ENCODE results near the gene DCST1. TPM values are rescaled to one million over a fixed set of nuclear protein-coding genes. Genes with fewer than 3 reads are reported as not detected.

DCST1 gene
- total and polyA plus RNA-seq, 2 donors (not counting 3 experiments of a cell fraction or from before 2014, with no cell fraction given) = not detected

- POLR2A ChIA-PET = no interaction called here
- no peak overlapping the region for H2AFZ ChIP-seq (ENCODE audit: low read depth, low read length)
- no peak for FAIRE-seq
Measured at GRCh38 chr1:155030243-155030795, 3.3 kb upstream of the DCST1 start.

More at GRCh38 chr1:155030243-155030795, 3.3 kb upstream of the DCST1 start:
- dilution Hi-C loops (cut with MboI; ENCODE audit: extremely low pct_ligation_motif_present, low sequenced_read_pairs) = no loop called here
- Histone ChIP-seq H3K27me3 (ENCODE audit: control insufficient read depth in 2 of 2, insufficient read depth in 2 of 2, low read length in 2 of 2) (no peaks in the 10 kb centered on the region), H3K4me3 (replicated peaks in 1 of 3; ENCODE audit: insufficient read depth in 1 of 3, low read depth in 1 of 3, low read length in 3 of 3) (no peak overlapping the region), H4K20me1 (replicated peaks; ENCODE audit: control insufficient read depth, extremely low read depth, insufficient read depth, low read length) (no peaks in the 10 kb centered on the region), H3K36me3 (ENCODE audit: control insufficient read depth in 2 of 2, extremely low read depth in 1 of 2, insufficient read depth in 2 of 2, low read length in 2 of 2) (no peaks in the 10 kb centered on the region), H3K4me1 (ENCODE audit: control insufficient read depth, extremely low read depth, insufficient read depth, low read length) (no peaks in the 10 kb centered on the region), H3K9me3 (replicated peaks; ENCODE audit: control insufficient read depth, insufficient read depth, low read length) (no peaks in the 10 kb centered on the region), H3K79me2 (ENCODE audit: control insufficient read depth, insufficient read depth, low read length) (no peaks in the 10 kb centered on the region), H3K4me2 (ENCODE audit: insufficient read depth, low read length) (no peak overlapping the region), H3K9ac (replicated peaks; ENCODE audit: extremely low read depth, insufficient read depth, low read length) (no peak overlapping the region), H3K9me1 (replicated peaks; ENCODE audit: control insufficient read depth, extremely low read depth, insufficient read depth, low read length) (no peaks in the 10 kb centered on the region), H3K27ac (ENCODE audit: insufficient read depth, low read depth, low read length) (no peak overlapping the region)
- no peak for DNase-seq (ENCODE audit: low read depth, low spot score)
- CTCF ChIA-PET = interaction anchor here (0.7 to 4.2 kb wide), 3 partner anchors 13 to 38 kb away, joined by 3 to 11 read pairs (median 4); no protein-coding TSS in a partner anchor
- intact Hi-C loops (cut with micrococcal nuclease) = no loop called here
- no TSS peak for BruUV-seq (replicated peaks)
- no peak for TF ChIP-seq POLR2AphosphoS5 (IDR thresholded peaks at IDR 0.05; ENCODE audit: insufficient read depth, low read depth, low read length)
- no peak for TF ChIP-seq POLR2A (IDR thresholded peaks at IDR 0.05; ENCODE audit: low read depth, low read length)
- no peak for TF ChIP-seq EZH2 (IDR thresholded peaks at IDR 0.05; ENCODE audit: borderline replicate concordance, low read depth, low read length, severe bottlenecking)
- TF ChIP-seq MAX (IDR thresholded peaks at IDR 0.05; ENCODE audit: insufficient read depth, insufficient read length) = no peak
- TF ChIP-seq MYC (IDR thresholded peaks at IDR 0.05; ENCODE audit: low read depth, low read length) = no peak
- no peak for TF ChIP-seq JUN (IDR thresholded peaks at IDR 0.05; ENCODE audit: borderline replicate concordance, insufficient read depth, insufficient read length, low read depth)
- TF ChIP-seq, protein P1, sequence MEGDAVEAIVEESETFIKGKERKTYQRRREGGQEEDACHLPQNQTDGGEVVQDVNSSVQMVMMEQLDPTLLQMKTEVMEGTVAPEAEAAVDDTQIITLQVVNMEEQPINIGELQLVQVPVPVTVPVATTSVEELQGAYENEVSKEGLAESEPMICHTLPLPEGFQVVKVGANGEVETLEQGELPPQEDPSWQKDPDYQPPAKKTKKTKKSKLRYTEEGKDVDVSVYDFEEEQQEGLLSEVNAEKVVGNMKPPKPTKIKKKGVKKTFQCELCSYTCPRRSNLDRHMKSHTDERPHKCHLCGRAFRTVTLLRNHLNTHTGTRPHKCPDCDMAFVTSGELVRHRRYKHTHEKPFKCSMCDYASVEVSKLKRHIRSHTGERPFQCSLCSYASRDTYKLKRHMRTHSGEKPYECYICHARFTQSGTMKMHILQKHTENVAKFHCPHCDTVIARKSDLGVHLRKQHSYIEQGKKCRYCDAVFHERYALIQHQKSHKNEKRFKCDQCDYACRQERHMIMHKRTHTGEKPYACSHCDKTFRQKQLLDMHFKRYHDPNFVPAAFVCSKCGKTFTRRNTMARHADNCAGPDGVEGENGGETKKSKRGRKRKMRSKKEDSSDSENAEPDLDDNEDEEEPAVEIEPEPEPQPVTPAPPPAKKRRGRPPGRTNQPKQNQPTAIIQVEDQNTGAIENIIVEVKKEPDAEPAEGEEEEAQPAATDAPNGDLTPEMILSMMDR (IDR thresholded peaks at IDR 0.05; ENCODE audit: extremely low read depth in 1 of 2, insufficient read depth in 1 of 2, low read depth in 1 of 2, low read length in 2 of 2) = no peak
- TF ChIP-seq FOS (IDR thresholded peaks at IDR 0.05; ENCODE audit: borderline replicate concordance, insufficient read depth, low read length) = no peak
- TF ChIP-seq GATA2 (IDR thresholded peaks at IDR 0.05; ENCODE audit: insufficient read depth, insufficient read length, low read depth, low read length) = no peak
